Mucosa of stomach (tissue), 1 donor: ENCODE data around the gene STYXL1.

ENCODE experiments used
- H3K27me3 ChIP-seq: one replicate; pipeline ENCODE4 v1.7.0; 2013; ENCODE audit warnings: mild to moderate bottlenecking, low read length; ENCODE audit not compliant: control insufficient read depth, insufficient read depth
- H3K36me3 ChIP-seq: one replicate; pipeline ENCODE4 v1.7.0; 2013; ENCODE audit warnings: low read length; ENCODE audit not compliant: control insufficient read depth, insufficient read depth
- H3K4me1 ChIP-seq: one replicate; pipeline ENCODE4 v1.7.0; 2013; ENCODE audit warnings: mild to moderate bottlenecking, low read length; ENCODE audit not compliant: control insufficient read depth, insufficient read depth
- H3K4me3 ChIP-seq: one replicate; pipeline ENCODE4 v1.7.0; 2013; ENCODE audit warnings: low read length
- H3K9ac ChIP-seq: one replicate; pipeline ENCODE4 v1.7.0; 2013; ENCODE audit warnings: mild to moderate bottlenecking, low read length, moderate library complexity
- H3K9me3 ChIP-seq: one replicate; pipeline ENCODE4 v1.7.0; 2013; ENCODE audit warnings: mild to moderate bottlenecking, low read length, moderate library complexity; ENCODE audit not compliant: control insufficient read depth
- donor health status: Pancreatic carcinoma.

STYXL1 gene

DNA sequence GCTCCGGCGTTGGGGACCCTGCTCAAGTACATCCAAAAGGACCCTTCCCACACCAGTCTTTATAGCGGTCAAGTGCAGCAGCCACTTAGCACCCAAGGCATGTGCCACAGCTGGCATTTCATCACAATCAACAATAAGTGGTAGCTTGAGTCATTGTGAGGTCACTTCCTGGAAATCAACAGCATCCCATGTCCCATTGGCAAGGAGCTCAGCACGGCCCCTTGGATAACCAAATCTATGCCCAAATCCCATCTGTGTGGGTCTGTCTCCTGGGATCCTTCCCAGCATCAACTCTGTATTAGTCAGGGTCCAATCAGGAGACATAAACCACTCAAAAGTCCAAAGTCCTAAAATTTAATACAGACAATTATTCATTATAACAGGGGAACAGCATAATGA, 27.2 kb upstream of the STYXL1 start:
- no peak overlapping the region for H3K4me3 ChIP-seq
- H3K9me3 ChIP-seq, result no peaks in the 10 kb centered on the region
- H3K4me1 ChIP-seq, result no peaks in the 10 kb centered on the region
- H3K9ac ChIP-seq, result no peak overlapping the region
- no peaks in the 10 kb centered on the region for H3K27me3 ChIP-seq
- no peaks in the 10 kb centered on the region for H3K36me3 ChIP-seq

DNA sequence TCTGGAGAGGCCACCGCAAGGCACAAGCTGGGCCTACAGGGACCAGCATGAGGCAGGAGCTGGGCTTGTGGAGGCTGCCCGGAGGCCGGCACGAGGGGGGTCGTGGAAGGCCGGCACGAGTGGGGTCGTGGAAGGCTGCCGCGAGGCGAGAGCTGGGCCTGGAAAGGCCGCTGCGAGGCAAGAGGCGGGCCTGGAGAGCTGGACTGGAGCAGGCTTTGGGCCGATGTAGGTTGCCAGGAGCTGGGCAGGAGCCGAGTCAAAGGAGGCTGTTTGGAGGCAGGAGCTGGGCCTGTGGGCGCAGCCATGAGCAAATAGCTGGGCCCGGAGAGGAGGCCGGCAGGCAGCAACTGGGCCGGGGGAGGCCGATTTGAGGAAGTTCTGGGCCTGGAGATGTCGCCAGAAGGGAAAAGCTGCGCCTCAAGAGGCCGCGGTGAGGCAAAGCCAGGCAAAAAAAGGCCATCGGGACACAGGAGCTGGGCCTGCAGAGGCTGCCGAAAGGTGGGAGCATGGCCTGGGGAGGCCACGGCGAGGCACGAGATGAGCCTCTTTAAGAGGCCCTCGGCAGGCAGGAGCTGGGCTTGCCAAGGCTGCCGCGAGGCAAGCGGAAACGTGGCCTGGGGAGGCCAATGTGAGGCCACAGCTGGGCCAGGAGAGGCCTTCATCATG, 26.6 kb upstream of the STYXL1 start:
- Histone ChIP-seq H3K9ac (no peak overlapping the region), H3K9me3 (no peaks in the 10 kb centered on the region), H3K4me1 (no peaks in the 10 kb centered on the region), H3K4me3 (no peak overlapping the region), H3K36me3 (no peaks in the 10 kb centered on the region), H3K27me3 (no peaks in the 10 kb centered on the region)

DNA sequence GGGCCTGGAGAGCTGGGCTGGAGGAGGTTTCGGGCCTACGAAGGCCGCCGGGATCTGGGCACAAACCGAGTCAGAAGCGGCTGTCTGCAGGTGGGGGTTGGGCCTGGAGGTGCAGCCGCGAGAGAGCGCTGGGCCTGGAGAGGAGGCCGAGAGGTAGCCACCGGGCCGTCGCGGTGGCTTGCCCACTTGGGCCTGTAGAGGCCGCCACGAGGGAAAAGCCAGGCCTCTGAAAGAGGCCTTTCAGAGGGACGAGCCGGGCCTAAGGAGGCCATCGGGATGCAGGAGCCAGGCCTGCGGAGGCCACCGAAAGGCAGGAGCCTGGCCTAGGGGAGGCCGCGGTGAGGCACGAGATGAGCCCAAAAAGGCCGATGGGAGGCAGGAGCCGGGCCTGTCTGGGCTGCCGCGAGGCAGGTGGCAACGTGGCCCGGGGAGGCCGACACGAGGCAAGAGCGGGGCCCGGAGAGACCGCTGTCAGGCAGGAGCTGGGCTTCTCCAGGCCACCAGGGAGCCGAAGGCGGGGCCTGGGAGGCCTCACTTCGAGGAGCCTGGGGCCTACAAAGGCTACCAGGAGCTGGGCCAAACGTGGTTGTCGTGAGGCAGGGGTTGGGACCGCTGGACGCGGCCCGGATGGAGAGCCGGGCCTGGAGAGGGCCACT, 25.7 kb upstream of the STYXL1 start:
- no peaks in the 10 kb centered on the region for H3K36me3 ChIP-seq
- no peak overlapping the region for H3K9ac ChIP-seq
- H3K4me1 ChIP-seq, result no peaks in the 10 kb centered on the region
- H3K4me3 ChIP-seq, result no peak overlapping the region
- H3K27me3 ChIP-seq, result no peaks in the 10 kb centered on the region
- H3K9me3 ChIP-seq, result no peaks in the 10 kb centered on the region

DNA sequence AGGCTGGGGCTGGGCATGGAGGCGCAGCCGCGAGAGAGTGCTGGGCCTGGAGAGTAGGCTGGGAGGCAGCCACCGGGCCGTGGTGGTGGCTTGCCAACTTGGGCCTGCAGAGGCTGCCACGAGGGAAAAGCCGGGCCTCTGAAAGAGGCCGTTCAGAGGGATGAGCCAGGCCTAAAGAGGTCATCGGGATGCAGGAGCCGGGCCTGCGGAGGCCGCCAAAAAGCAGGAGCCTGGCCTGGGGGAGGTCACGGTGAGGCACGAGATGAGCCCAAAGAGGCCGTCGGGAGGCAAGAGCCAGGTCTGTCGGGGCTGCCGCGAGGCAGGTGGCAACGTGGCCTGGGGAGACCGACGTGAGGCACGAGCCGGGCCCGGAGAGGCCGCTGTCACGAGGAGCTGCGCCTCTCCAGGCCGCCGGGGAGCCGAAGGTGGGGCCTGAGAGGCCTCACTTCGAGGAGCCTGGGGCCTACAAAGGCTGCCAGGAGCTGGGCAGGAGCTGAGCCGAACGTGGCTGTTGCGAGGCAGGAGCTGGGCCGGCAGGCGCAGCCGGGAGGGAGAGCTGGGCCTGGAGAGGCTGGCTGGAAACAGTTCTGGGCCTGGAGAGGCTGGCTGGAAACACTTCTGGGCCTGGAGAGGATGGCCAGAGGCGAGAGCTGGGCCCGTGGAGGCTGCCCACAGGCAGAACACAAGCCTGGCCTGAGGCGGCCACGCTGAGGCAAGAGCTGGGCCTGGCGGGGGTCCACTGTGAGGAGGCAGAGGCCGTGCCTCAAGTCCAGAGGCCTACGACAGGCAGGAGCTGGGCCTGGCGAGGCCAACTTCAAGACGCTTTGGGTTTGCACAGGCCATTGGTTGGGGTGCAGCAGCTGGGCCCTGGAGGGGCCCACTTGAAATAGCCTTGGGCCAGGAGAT, 24.7 kb upstream of the STYXL1 start:
- H3K9ac ChIP-seq, result no peak overlapping the region
- no peaks in the 10 kb centered on the region for H3K4me1 ChIP-seq
- no peaks in the 10 kb centered on the region for H3K9me3 ChIP-seq
- H3K4me3 ChIP-seq, result no peak overlapping the region
- H3K27me3 ChIP-seq, result no peaks in the 10 kb centered on the region
- H3K36me3 ChIP-seq, result no peaks in the 10 kb centered on the region

DNA sequence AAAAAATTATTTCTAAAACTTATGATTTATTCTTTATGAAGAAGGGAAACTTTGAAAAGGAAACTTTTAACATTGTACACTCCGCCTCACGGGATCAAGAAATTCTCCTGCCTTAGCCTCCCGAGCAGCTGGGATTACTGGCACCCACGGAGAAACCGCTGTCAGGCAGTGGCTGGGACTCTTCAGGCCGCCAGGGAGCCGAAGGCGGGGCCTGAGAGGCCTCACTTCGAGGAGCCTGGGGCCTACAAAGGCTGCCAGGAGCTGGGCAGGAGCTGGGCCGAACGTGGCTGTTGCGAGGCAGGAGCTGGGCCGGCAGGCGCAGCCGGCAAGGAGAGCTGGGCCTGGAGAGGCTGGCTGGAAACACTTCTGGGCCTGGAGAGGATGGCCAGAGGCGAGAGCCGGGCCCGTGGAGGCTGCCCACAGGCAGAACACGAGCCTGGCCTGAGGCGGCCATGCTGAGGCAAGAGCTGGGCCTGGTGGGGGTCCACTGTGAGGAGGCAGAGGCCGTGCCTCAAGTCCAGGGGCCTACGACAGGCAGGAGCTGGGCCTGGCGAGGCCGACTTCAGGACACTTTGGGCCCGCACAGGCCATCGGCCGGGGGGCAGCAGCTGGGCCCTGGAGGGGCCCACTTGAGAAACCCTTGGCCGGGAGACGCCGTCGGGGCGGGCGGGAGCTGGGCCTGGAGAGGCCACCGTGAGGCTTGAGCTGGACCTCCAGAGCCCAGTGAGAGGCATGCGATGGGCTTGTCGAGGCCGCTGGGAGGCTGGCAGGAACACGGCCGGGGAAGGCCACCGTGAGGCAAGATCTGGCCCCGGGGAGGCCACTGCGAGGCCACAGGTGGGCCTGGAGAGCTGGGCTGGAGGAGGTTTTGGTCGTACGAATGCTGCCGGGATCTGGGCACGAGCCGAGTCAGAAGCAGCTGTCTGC, 23.8 kb upstream of the STYXL1 start:
- no peaks in the 10 kb centered on the region for H3K4me1 ChIP-seq
- H3K36me3 ChIP-seq, result peaks cover 3% of the 10 kb centered on the region
- H3K27me3 ChIP-seq, result no peaks in the 10 kb centered on the region
- H3K9me3 ChIP-seq, result no peaks in the 10 kb centered on the region
- H3K9ac ChIP-seq, result no peak overlapping the region
- H3K4me3 ChIP-seq, result no peak overlapping the region

DNA sequence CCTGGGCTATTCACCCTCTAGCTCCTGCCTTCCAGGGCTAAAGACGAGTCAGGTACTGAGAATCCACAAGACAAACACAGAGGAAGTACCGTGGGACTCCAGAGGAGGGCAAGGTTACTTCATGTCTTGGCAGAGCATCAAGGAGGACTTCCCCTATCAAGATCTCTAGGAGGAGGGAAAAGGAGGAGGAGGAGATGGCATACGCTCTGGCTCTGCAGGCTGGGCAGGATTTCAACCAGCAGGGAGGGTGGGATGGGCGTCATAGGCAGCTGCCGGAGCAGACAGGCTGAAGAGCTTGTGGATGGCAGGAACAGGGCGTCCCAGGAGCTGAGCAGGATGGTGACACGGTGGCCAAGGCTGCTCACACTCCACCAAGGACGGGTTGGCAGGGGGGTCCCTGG, 21.4 kb upstream of the STYXL1 start:
- Histone ChIP-seq H3K4me1 (no peaks in the 10 kb centered on the region), H3K27me3 (no peaks in the 10 kb centered on the region), H3K4me3 (no peak overlapping the region), H3K9me3 (no peaks in the 10 kb centered on the region), H3K9ac (no peak overlapping the region), H3K36me3 (peaks cover 22% of the 10 kb centered on the region)

DNA sequence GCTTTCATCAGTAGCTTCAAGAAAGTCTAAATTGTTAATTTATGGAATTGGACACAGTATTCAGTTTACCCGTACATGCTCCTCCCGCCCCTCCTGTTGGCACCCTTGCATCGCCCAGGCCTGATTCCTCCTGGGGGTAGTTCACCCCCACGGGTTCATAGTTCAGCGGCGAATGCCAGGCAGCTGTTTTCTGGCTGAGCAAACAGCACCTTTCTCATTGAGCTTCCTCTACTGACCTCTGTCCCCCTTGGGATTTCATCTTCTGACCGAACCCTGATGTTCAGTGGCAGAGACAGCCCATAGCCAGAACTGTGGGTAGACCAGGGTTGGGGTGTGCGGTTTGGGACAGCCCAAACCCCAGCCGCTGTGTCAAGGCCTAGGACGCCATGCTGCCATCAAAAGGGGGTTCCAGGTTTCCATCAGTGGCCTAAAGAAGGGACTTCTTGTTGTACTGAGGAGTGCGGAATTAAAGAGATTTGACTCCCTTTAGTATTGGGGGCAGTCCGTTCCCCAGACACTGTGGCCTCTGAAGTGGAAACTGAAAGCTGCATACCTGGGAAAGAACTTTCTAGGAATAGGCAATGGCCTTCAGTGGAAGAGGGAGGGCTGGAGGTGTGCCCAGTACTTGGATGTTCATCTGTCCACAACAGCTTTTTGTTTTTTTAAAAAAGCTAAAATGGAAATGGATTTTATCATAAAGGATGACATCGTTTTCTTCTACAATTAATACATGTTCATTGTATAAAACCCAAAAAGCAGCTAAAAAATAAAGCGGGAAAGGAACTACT, 19.1 kb upstream of the STYXL1 start:
- no peaks in the 10 kb centered on the region for H3K9me3 ChIP-seq
- H3K4me3 ChIP-seq, result no peak overlapping the region
- peaks cover 28% of the 10 kb centered on the region for H3K36me3 ChIP-seq

DNA sequence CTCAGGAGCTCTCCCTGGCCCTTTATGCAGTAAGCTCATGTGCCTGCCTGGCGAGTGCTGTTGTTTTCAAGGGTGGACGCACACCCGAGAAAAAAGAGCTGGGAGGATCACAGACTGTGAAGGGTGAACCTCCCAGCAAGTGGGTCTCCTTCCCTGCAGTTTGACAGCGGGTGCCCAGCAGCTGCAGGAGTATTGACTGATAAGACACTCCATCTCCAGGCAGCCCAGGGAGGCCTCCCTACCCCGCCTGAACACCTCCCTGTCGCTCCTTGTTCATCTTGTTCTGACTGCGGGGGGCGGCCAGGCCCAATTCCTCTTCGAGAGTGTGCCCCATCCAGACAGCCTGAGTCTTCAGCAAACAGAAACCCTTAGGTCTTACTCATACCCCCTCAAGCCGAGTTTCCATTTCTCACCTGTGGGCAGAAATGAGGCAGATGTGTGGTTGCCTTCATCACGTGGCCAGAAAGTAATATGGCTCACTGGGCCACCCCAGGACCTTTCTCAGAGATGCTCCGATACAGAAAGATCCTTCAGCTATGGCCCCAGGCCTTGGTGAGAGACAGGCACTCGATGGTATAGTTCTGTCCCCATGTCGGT, 17.3 kb upstream of the STYXL1 start:
- Histone ChIP-seq H3K36me3 (peaks cover 28% of the 10 kb centered on the region), H3K27me3 (no peaks in the 10 kb centered on the region)

More for the DNA sequence above, 19.1 kb upstream of the STYXL1 start:
- H3K27me3 ChIP-seq, result no peaks in the 10 kb centered on the region
- no peak overlapping the region for H3K9ac ChIP-seq
- peaks cover 8% of the 10 kb centered on the region for H3K4me1 ChIP-seq

DNA sequence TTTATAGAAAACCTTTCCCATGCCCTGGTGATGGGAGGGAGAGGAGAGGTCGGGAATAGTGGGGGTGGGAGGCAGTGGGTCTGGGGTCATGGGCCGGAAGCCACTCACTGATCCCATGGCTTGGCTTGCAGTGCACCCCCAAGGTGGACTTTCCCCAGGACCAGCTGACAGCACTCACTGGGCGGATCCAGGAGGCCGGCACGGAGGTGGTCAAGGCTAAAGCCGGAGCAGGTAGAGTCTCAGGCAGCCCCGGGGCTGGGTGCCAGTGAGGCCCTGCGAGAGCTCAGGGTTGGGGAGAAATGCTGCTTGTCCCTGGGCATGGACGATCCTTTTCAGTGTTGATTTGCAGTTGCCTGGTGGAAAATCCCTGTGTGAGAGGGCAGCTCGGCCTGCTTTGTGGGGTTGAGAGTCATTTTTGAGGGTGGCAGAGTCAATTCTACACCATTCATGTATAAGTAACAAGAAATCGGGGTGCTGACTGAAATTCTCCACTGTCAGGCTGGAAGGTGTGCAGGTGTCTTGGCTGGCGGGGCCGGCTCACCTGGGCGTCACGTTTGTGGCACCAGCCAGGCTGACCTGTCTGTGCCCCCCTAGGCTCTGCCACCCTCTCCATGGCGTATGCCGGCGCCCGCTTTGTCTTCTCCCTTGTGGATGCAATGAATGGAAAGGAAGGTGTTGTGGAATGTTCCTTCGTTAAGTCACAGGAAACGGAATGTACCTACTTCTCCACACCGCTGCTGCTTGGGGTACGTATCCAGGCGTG, 16.6 kb upstream of the STYXL1 start:
- Histone ChIP-seq H3K4me1 (peaks cover 15% of the 10 kb centered on the region), H3K27me3 (no peaks in the 10 kb centered on the region), H3K4me3 (no peak overlapping the region), H3K36me3 (peaks cover 28% of the 10 kb centered on the region), H3K9me3 (no peaks in the 10 kb centered on the region), H3K9ac (no peak overlapping the region)

More for the DNA sequence above, 17.3 kb upstream of the STYXL1 start:
- no peak overlapping the region for H3K9ac ChIP-seq
- peaks cover 15% of the 10 kb centered on the region for H3K4me1 ChIP-seq
- H3K4me3 ChIP-seq, result no peak overlapping the region
- H3K9me3 ChIP-seq, result no peaks in the 10 kb centered on the region

DNA sequence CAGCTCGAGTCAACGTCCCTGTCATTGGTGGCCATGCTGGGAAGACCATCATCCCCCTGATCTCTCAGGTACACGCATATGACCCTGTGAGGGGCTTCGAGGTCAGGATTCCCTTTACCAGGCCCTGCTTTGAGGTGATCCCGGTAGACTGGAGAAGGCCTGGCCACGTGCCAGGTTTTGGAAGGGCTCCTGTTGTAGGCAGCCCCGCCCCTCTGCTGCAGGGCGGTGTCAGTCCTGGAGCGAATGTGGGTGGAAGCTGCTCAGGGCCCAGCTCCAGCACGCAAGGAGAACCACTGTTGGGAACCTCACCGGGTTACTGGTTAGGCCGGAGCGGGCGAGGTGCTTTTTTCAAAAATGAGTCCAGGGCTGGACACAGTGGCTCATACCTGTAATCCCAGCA, 15.7 kb upstream of the STYXL1 start:
- no peak overlapping the region for H3K9ac ChIP-seq
- peaks cover 36% of the 10 kb centered on the region for H3K36me3 ChIP-seq
- no peak overlapping the region for H3K4me3 ChIP-seq
- no peaks in the 10 kb centered on the region for H3K27me3 ChIP-seq
- no peaks in the 10 kb centered on the region for H3K9me3 ChIP-seq
- H3K4me1 ChIP-seq, result peaks cover 15% of the 10 kb centered on the region
